H1 (cell line): Measurements from ENCODE around the gene NOMO2. TPM values are rescaled to one million over a fixed set of nuclear protein-coding genes. Genes with fewer than 3 reads are reported as not detected.
"Not testable (repeated sequence)": the region's sequence is repeated elsewhere in the genome, so short reads cannot be mapped to it uniquely, and the experiment has no call there.

Experiments
- CTCF ChIA-PET: fragments of 300-600 bp; sonication (Branson Sonifier 250); formaldehyde crosslinking; loops from one replicate; lab custom pipeline; 2021; ENCODE audit not compliant: partially characterized antibody; lab: Charles Lee
- POLR2A ChIA-PET: fragments of 300-600 bp; sonication (Branson Sonifier 250); formaldehyde crosslinking; loops from one replicate; lab custom pipeline; 2021; ENCODE audit warnings: inconsistent platforms; ENCODE audit not compliant: partially characterized antibody; lab: Charles Lee
- DNase-seq, 2 experiments: peaks; one replicate each; pipeline versions ENCODE4 v3.0.0 to v3.0.0-alpha.2; 2010 to 2022; ENCODE audit warnings: low spot score in 2 of 2, low read depth in 1 of 2, mixed read lengths in 1 of 2
- FAIRE-seq: peaks from 2 replicates; lab custom pipeline; 2011; peaks lifted over from hg19 to GRCh38; lab: Jason Lieb, UNC
- H2AFZ ChIP-seq: 2 replicates; pipeline ENCODE4 v1.8.1; 2012; ENCODE audit warnings: low read length, inconsistent platforms
- H2AK5ac ChIP-seq: 2 replicates; pipeline ENCODE4 v1.6.1; 2013; ENCODE audit warnings: low read depth, low read length
- H2BK120ac ChIP-seq: replicated peaks from 2 replicates; pipeline ENCODE3; 2013; ENCODE audit warnings: low read depth, low read length, inconsistent platforms
- H2BK12ac ChIP-seq: 2 replicates; pipeline ENCODE4 v1.6.1; 2013; ENCODE audit warnings: low read depth, low read length
- H2BK15ac ChIP-seq: 2 replicates; pipeline ENCODE4 v1.6.1; 2013; ENCODE audit warnings: low read length
- H2BK20ac ChIP-seq: 2 replicates; pipeline ENCODE4 v1.6.1; 2013; ENCODE audit warnings: low read length
- H2BK5ac ChIP-seq: 2 replicates; pipeline ENCODE4 v1.6.1; 2013; ENCODE audit warnings: low read depth, low read length
- H3K14ac ChIP-seq: 2 replicates; pipeline ENCODE4 v1.6.1; 2013; ENCODE audit warnings: inconsistent platforms; ENCODE audit not compliant: insufficient read length
- H3K18ac ChIP-seq: 2 replicates; pipeline ENCODE4 v1.6.1; 2013; ENCODE audit warnings: low read length; ENCODE audit errors: extremely low read depth
- H3K23ac ChIP-seq: 2 replicates; pipeline ENCODE4 v1.6.1; 2013; ENCODE audit warnings: inconsistent platforms; ENCODE audit not compliant: insufficient read length
- H3K23me2 ChIP-seq: 2 replicates; pipeline ENCODE4 v1.6.1; 2013; ENCODE audit warnings: low read depth, low read length
- H3K27ac ChIP-seq: 2 replicates; pipeline ENCODE4 v1.6.1; 2011; ENCODE audit warnings: low read depth, low read length, inconsistent platforms
- H3K27me3 ChIP-seq, 4 experiments: replicated peaks in 1 of 4; 1 replicate in 1 of 4; 2 replicates in 3 of 4; pipeline versions ENCODE4 v1.6.1 to v1.8.1; 2011 to 2013; ENCODE audit warnings: low read length in 3 of 4, mild to moderate bottlenecking in 3 of 4, inconsistent platforms in 2 of 4, mixed read lengths in 2 of 4, moderate library complexity in 1 of 4; ENCODE audit not compliant: control insufficient read depth in 3 of 4, insufficient read depth in 3 of 4; ENCODE audit errors: extremely low read depth in 1 of 4
- H3K36me3 ChIP-seq, 4 experiments: 2 replicates each; pipeline versions ENCODE4 v1.6.1 to v1.8.1; 2011 to 2013; ENCODE audit warnings: mild to moderate bottlenecking in 4 of 4, low read length in 3 of 4, moderate library complexity in 2 of 4, control low read depth in 1 of 4, inconsistent platforms in 1 of 4; ENCODE audit not compliant: insufficient read depth in 4 of 4, control insufficient read depth in 2 of 4
- H3K4ac ChIP-seq: replicated peaks from 2 replicates; pipeline ENCODE3; 2013; ENCODE audit warnings: low read length, low read depth, mixed read lengths, inconsistent platforms; ENCODE audit not compliant: insufficient read length
- H3K4me1 ChIP-seq, 4 experiments: replicated peaks in 1 of 4; 1 replicate in 1 of 4; 2 replicates in 3 of 4; pipeline versions ENCODE4 v1.6.1 to v1.8.1; 2011 to 2013; ENCODE audit warnings: low read length in 3 of 4, inconsistent platforms in 2 of 4, mixed read lengths in 1 of 4; ENCODE audit not compliant: insufficient read depth in 4 of 4, control insufficient read depth in 3 of 4
- H3K4me2 ChIP-seq, 2 experiments: 2 replicates each; pipeline versions ENCODE4 v1.6.1 to v1.8.1; 2011 to 2013; ENCODE audit warnings: low read depth in 2 of 2, low read length in 2 of 2, control low read depth in 1 of 2, inconsistent platforms in 1 of 2, mild to moderate bottlenecking in 1 of 2; ENCODE audit not compliant: insufficient read depth in 1 of 2
- H3K4me3 ChIP-seq, 4 experiments: fragments of 200-600, 300-600 bp in 1 of 4; sonication (generic), shearing (Covaris generic), sonication (Bioruptor Twin) in 1 of 4; 2 replicates each; pipeline versions ENCODE4 v1.5.1 to v1.8.1; 2011 to 2016; ENCODE audit warnings: low read length in 4 of 4, low read depth in 3 of 4, control low read depth in 2 of 4, inconsistent platforms in 2 of 4, mild to moderate bottlenecking in 2 of 4, mixed read lengths in 1 of 4, moderate library complexity in 1 of 4; ENCODE audit not compliant: insufficient read depth in 2 of 4; ENCODE audit errors: extremely low read depth in 1 of 4
- H3K56ac ChIP-seq: replicated peaks from 2 replicates; pipeline ENCODE3; 2013; ENCODE audit warnings: low read depth, mild to moderate bottlenecking, mixed read lengths, low read length, inconsistent platforms; ENCODE audit not compliant: insufficient read length
- H3K79me1 ChIP-seq: 2 replicates; pipeline ENCODE4 v1.6.1; 2013; ENCODE audit warnings: low read depth, low read length, control low read depth
- H3K79me2 ChIP-seq, 2 experiments: 2 replicates each; pipeline versions ENCODE4 v1.6.1 to v1.8.1; 2012 to 2013; ENCODE audit warnings: low read length in 2 of 2, mild to moderate bottlenecking in 2 of 2, inconsistent platforms in 1 of 2; ENCODE audit not compliant: insufficient read depth in 2 of 2, control insufficient read depth in 1 of 2
- H3K9ac ChIP-seq, 4 experiments: replicated peaks in 1 of 4; 1 replicate in 1 of 4; 2 replicates in 3 of 4; pipeline versions ENCODE4 v1.6.1 to v1.8.1; 2011 to 2013; ENCODE audit warnings: low read depth in 3 of 4, low read length in 3 of 4, control low read depth in 2 of 4, mild to moderate bottlenecking in 2 of 4, moderate library complexity in 2 of 4, inconsistent platforms in 1 of 4; ENCODE audit errors: extremely low read depth in 1 of 4
- H3K9me3 ChIP-seq, 2 experiments: 2 replicates each; pipeline versions ENCODE4 v1.6.1 to v1.8.1; 2012 to 2013; ENCODE audit warnings: mild to moderate bottlenecking in 2 of 2, moderate library complexity in 2 of 2, control low read depth in 1 of 2, inconsistent platforms in 1 of 2, low read depth in 1 of 2, low read length in 1 of 2, mixed read lengths in 1 of 2; ENCODE audit not compliant: insufficient read depth in 2 of 2
- H4K20me1 ChIP-seq, 2 experiments: replicated peaks in 1 of 2; 2 replicates each; pipeline versions ENCODE3 to v1.8.1; 2011 to 2013; ENCODE audit warnings: inconsistent platforms in 2 of 2, low read length in 2 of 2, mild to moderate bottlenecking in 1 of 2; ENCODE audit not compliant: insufficient read depth in 2 of 2, control insufficient read depth in 1 of 2
- H4K5ac ChIP-seq: 2 replicates; pipeline ENCODE4 v1.6.1; 2013; ENCODE audit warnings: low read length, low read depth, mixed read lengths, inconsistent platforms; ENCODE audit not compliant: insufficient read length
- H4K8ac ChIP-seq: 2 replicates; pipeline ENCODE4 v1.8.0; 2013; ENCODE audit warnings: mild to moderate bottlenecking, moderate library complexity, low read length, inconsistent platforms; ENCODE audit not compliant: insufficient read depth; ENCODE audit errors: extremely low read depth
- H4K91ac ChIP-seq: replicated peaks from 2 replicates; pipeline ENCODE3; 2013; ENCODE audit warnings: low read length, mixed read lengths, inconsistent platforms; ENCODE audit not compliant: insufficient read length
- WGBS, 2 experiments: shearing (Covaris generic) in 1 of 2; methylation state at CpG; one replicate each; pipeline versions ENCODE4 v1.1.6 to v1.1.7; 2013 to 2015; ENCODE audit warnings: low lambda C conversion rate in 2 of 2, mixed read lengths in 2 of 2, inconsistent platforms in 1 of 2, low coverage in 1 of 2, missing lambda C conversion rate in 1 of 2; ENCODE audit not compliant: insufficient replicate concordance in 2 of 2, insufficient coverage in 1 of 2, insufficient read length in 1 of 2; ENCODE audit errors: extremely low coverage in 1 of 2, missing lambda C conversion rate in 1 of 2; 5-methylcytosine and 5-hydroxymethylcytosine counted together
- microRNA-seq, 2 experiments: library from miRNA; unstranded; fragments of <30 nt; microRNA quantifications; one replicate each; pipeline versions ENCODE4 to v1.2.0, GENCODE V29; 2016 to 2020; ENCODE audit warnings: borderline microRNAs expressed in 2 of 2, borderline number of aligned reads in 2 of 2, borderline replicate concordance in 1 of 2
- polyA plus RNA-seq, 7 experiments: library from polyadenylated mRNA; depleted of rRNA in 3 of 7; stranded (reverse) in 5 of 7; unstranded in 2 of 7; fragments of >200 nt in 5 of 7; fragments of 200-250 nt in 2 of 7; gene quantifications; 1 replicate in 5 of 7; 2 replicates in 1 of 7; 4 replicates in 1 of 7; pipeline versions ENCODE4 v1.2.1 to v1.2.3, GENCODE V29; 2011 to 2013; ENCODE audit warnings: missing spikeins in 2 of 7, mixed read lengths in 2 of 7
- small RNA-seq: library from polyadenylated mRNA; stranded (forward); fragments of <200 nt; extraction: miRNeasy Mini kit (QIAGEN cat#:217004); gene quantifications from one replicate; pipeline ENCODE3, GENCODE V24; 2013; ENCODE audit not compliant: insufficient read depth
- total RNA-seq: library from RNA; stranded (reverse); fragmentation: NEBNext Ultra II Directional; extraction: Animal tissue kit (Norgen Biotek cat#: 25700); gene quantifications from 2 replicates; pipeline ENCODE4 v1.2.1, GENCODE V29; 2021

The NOMO2 gene
- total and polyA plus RNA-seq, 2 of the 8 experiments (the other 6 are each of a cell fraction or from before 2014, with no cell fraction given) = 116 to 137 TPM

DNA sequence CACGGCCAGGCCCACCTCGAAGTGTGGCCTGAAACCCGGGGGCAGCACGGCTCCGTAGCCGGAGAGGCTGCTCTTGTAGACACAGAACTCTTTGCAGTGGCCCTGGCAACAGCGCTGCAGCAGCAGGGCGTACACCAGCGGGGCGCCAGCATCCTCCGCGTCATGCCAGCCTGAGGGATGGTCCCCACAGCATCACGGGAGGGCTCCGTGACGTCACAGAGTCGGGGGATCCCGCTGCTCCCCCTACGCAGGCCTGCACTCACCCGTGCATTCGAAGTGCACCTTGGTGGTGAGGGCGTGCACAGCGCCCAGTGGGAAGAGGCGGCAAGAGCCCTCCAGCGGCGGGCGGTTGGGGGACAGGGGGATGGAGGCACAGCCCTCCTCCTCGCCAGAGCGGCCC, 179.2 kb downstream of the NOMO2 start:
- H3K27me3 ChIP-seq, DNase-seq, H2AFZ ChIP-seq, H3K4ac ChIP-seq, H3K56ac ChIP-seq, FAIRE-seq, H3K4me1 ChIP-seq, H3K23me2 ChIP-seq, H4K20me1 ChIP-seq, H3K36me3 ChIP-seq, H4K5ac ChIP-seq, H2BK15ac ChIP-seq, H3K27ac ChIP-seq, H3K9me3 ChIP-seq, H3K14ac ChIP-seq, H3K18ac ChIP-seq, H3K9ac ChIP-seq, CTCF ChIA-PET, H4K8ac ChIP-seq, H3K79me2 ChIP-seq, H3K4me3 ChIP-seq, H3K23ac ChIP-seq, H2BK20ac ChIP-seq, H3K79me1 ChIP-seq, H2AK5ac ChIP-seq, H3K4me2 ChIP-seq, H2BK12ac ChIP-seq, H4K91ac ChIP-seq, H2BK120ac ChIP-seq, POLR2A ChIA-PET, H2BK5ac ChIP-seq: not testable (repeated sequence)
- no CpG with 5 or more reads among the region's 28 CpGs for whole genome bisulfite sequencing, 2 experiments

Small RNA genes lying within 50 kb of the gene (microRNA-seq; reads per million reads assigned to microRNA genes)
- gene MIR3179-3 = 0 reads per million in 2 experiments
- gene MIR3179-4 = 0 reads per million in 2 experiments
- gene MIR3180-3 = 0 reads per million in 2 experiments
- 0 reads per million in 2 experiments for gene MIR3670-3
- gene MIR3670-4 = 0 reads per million in 2 experiments
- 0 reads per million in 2 experiments for gene MIR6770-3

Small RNA genes lying within 50 kb of the gene (small RNA-seq; reads per million reads assigned to genes)
- not detected for gene MIR3179-3
- gene MIR3179-4 = not detected
- not detected for gene MIR3180-3
- gene MIR3670-3 = not detected
- not detected for gene MIR3670-4
- not detected for gene MIR6770-3
- gene RF00019 = not detected

Other genes with a start within 250 kb of the NOMO2 start
- gene NPIPA8, start 225.4 kb downstream of the NOMO2 start, total RNA-seq = 0.98 and 1.1 TPM in 2 replicates
- 4.8 and 13.8 TPM in 2 replicates for gene NPIPA8, start 225.4 kb downstream of the NOMO2 start, polyA plus RNA-seq (2011; rRNA removed)
- gene RPS15A, start 228.2 kb upstream of the NOMO2 start, total RNA-seq = 1,784 TPM in 2 replicates
- 3,630 and 5,666 TPM in 2 replicates for gene RPS15A, start 228.2 kb upstream of the NOMO2 start, polyA plus RNA-seq (2011; rRNA removed)
- gene ARL6IP1, start 239.5 kb upstream of the NOMO2 start, total RNA-seq = 154 and 162 TPM in 2 replicates
- 112 and 170 TPM in 2 replicates for gene ARL6IP1, start 239.5 kb upstream of the NOMO2 start, polyA plus RNA-seq (2011; rRNA removed)